Measurements from ENCODE around the gene MGAT1.

MGAT1 gene

GRCh38 chr5:180824630-180825476, 22.2 kb upstream of the MGAT1 start:
- H3K4me3 ChIP-seq (ENCODE audit: low read depth, low read length): no peak overlapping the region

DNA sequence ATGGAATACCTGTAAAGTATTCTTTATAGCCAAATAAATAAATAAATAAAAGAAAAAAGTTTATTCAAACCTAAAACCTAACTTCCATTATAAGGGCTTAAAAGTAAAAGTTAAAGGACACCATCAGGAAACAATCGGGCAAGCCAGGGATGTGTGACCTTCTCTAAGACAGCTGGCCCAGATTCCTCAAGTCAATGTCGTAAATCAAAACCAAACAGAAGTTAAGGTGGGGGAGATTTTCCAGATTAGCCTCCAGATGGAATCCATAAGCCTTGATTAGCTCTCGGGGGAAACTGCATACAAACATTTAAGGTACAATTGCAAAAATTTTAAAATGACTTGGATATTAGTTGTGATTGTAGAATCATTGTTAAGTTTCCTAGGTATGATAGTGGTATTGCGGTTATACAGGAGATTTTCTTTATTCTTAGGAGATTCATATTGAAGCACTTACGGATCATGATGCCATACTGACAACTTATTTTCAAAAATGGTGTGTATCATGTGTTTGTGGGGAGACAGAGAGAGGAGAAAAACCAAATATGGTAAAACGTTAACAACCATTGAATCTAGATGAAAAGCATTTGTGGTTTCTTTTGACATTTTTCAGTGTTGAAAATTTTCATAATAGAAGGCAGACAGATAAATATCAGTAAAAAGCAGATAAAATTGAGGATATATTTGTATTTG, 21.5 kb upstream of the MGAT1 start:
- no peak overlapping the region for H3K4me3 ChIP-seq (ENCODE audit: low read depth, low read length)

DNA sequence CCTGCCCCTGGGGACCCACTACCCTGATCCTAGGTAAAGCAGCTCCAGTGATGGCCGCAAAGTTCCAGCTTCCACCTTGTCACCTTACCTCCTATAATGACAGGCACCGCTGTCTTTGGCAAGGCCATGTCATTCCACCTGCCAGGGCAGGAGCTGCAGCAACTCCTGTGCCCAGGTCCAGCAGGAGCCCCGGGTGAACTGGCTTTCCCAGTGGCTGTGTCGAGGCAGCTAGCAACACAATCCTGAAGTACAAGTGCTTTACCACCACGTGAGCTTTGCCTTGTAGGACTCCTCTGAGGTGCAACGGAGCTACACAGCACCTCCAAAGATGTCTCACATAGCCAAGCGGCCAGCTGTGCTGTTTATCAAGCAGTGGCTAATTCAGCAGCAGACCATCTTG, 20.7 kb upstream of the MGAT1 start:
- H3K4me3 ChIP-seq (ENCODE audit: low read depth, low read length): no peak overlapping the region

- no peak overlapping the region for H3K4me3 ChIP-seq (ENCODE audit: low read depth, low read length)
These were observed 18.9 kb upstream of the MGAT1 start for GRCh38 chr5:180821538-180821937.

DNA sequence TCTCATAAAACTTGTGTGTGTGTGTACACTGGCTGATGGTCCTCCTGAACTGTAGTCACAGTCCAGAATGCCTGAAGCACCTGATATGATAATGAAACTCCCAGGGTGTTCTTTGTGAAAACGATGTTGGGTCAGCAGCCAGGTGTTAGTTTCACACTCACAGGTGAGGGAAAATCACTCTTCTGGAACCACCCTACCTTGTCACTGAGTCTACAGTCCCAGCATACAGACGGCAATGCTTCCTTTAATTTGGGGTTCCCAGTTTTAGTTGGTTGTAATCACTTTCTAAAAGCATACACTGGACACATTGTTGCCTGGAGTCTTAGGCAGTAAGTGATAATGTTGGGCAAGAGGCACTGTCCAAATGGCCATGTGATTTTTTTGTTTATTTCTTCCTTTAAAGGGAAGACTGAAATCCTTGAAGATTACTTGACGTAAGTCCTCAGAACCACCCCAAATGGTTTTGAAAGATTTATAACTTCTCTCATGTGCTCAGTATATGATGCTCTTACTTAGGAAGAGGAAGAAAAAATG, 18.2 kb upstream of the MGAT1 start:
- no peak overlapping the region for H3K4me3 ChIP-seq (ENCODE audit: low read depth, low read length)

DNA sequence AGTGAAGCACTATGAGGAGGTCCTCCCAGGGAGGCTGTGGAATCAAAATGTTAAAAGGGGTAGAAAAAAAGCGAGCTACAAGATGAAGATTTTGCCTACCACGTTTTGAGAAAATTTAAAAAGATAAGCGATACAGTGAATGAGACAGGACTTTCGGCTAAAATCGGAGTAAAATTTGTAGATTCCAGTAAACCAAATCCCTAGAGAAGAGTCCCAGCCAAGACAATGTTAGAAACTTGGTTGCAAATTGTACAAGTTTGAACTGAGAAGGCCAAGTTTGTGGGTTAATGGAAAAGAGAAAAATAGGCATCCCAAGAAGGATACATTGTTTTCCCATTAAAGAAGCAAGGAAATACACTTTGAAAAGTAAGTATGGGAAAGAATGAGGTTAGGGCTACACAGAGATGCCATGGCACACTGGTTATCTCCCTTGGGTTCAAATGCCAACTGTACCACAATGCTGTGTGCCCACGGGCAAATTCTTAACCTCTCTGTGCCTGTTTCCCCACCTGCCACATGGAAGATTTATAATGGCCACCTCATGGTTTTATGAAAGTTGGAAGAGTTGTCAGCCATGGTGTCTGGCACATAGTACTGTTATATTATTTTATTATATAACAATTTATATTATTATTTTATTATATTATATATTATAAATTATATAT, 16.2 kb upstream of the MGAT1 start:
- H3K4me3 ChIP-seq (ENCODE audit: low read depth, low read length): no peak overlapping the region

DNA sequence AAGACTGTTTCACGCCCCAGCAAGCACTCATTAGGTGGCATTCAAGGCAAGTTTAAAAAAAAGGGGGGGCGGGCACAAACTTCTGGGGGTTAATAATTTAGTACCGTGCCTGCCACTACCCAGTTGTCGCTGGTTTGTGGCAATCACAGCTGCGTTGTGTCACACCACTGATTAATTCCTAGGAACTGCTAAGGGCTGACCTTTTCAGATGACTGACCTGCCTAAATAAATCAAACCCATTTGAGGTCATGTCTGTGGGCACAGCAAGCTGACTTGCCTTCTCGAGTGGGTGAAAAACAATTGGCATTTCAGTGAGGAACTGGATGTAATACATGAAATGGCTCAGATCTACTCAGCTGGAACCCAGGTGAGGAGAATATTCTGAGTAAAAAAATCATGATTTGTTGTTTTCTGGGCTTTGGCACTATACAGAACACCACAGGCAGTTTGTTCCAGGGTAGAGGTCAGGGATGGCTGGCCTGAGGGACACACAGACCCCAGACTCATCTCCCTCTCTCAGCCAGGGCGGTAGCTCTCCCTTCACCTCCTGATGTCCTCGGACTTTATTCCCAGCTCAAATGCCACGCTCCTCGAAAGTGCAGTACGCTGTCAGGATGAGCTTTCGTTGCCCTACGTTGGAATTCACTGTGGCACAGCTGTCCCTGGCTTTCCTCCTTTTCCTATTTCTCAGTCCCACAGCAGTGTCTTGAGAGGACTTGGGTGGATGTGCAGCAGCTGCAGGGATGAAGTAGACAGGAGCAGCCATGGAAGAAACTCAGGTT, 15.5 kb upstream of the MGAT1 start:
- H3K4me3 ChIP-seq (ENCODE audit: low read depth, low read length): no peak overlapping the region

DNA sequence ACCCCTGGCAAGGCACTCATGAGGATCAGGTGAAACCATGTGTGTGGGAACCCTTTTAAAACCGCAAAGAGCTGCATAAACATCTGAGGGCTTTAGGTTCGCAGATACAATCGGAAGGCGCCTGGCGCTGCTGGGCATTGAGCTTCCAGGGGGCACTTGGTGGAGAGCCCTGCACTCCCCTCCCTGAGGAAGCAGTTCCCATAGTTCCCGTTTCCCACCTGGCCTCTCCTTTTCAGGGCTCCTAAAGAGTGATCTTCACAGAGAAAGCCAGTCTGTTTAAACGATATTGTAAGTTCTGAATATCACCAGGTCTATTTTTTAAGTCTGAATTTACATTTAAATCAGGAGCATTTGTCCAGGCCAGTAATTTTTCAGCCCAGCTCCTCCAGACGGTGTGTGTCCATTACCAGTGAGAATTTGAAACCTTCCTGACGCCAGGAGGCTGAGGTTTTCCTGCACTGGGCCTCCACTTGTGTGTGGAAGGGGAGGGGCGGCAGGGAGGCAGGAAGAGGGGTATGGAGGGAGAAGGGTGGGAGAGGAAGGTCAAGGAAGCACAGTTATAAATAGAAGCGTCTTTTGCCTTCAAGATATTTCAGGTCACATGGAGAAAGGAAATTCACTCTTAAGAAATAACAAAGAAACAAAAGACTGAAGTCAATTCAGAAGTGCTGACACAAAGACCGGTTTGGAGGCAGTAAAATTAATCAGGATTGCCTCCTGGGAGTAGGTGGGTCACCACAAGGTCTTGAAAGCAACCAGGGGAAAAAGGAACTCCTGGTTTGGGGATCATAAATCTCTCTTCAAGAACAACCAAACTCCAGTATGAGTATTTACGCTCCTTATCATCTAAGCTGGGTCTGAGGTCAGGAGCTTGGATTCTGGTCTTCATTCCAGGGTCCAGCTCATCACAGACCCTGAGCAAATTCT, 14.3 kb upstream of the MGAT1 start:
- no peak overlapping the region for H3K4me3 ChIP-seq (ENCODE audit: low read depth, low read length)

DNA sequence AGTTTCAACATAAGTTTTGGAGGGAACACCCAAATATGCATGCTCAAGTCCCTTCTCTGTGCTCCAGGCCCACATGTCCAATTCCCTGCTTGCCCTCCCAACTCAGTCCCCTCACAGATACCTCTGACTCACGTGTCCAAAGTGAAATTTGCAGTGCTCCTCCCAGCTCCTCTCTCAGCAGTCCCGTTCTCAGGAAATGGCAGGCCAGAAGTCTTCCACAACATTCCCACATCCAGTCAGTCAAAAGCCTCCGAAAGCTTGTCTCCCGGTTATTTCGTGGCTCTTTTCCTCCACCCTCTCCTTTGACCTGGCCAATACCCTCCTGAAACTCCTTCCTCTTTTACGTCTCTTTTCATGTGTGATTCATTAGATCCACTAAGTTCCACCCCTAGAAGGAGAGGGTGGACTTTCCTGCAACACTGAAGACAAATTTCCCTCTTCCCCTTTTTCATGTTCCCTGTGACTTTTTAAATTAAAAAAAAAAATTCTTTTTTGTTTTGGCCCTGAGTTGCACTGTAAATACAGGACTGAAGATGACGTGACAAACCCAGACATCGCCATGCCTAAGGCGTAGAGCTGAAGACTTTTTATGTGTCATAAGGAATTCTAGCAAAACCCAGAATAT, 12.8 kb upstream of the MGAT1 start:
- no peak overlapping the region for H3K4me3 ChIP-seq (ENCODE audit: low read depth, low read length)

DNA sequence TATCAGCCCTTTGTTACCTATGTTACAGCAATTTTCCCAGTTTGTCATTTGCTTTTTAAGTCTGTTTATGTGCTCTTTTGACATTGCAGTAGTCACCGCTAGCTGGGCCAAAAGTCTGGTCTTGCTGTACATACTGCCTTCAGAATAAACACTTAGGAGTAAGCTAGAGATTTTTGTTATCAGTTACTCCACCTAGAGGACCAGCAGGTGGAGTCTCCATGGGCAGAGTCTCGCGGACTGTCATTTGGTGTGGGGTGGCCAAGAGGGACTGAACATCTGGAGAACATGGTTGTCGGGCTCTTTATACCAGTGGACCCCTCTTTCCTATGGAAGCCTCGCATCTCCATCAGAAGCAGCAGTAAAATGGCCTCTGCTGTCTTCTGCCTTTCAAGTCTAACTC, 10.8 kb upstream of the MGAT1 start:
- no peak overlapping the region for H3K4me3 ChIP-seq (ENCODE audit: low read depth, low read length)

DNA sequence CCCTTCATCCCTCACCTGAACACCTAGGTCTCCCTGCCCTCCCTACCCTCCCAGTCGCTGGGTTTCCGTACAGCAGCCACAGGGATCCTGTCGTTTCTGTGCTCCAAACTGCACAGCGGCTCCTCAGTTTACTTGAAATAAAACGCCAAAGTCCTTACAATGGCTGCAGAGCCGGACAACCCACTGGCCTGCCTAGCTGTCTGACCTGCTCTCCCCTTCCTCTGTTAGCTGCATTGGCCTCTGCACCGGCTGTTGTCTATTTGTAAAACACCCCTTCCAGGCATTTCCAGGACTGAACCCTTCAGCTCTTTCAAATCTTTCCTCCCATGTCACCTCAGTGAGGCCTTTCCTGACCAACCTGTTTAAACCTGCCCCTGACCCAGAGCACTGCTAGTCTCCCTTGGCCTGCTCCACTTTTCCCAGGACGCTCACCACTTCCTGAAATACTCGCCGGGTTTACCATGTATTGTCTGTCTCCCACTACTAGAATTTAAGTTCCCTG, 9.1 kb upstream of the MGAT1 start:
- no peak overlapping the region for H3K4me3 ChIP-seq (ENCODE audit: low read depth, low read length)

GRCh38 chr5:180810959-180811622, 8.5 kb upstream of the MGAT1 start:
- peak overlapping the region; percentile 82 for H3K4me3 ChIP-seq (ENCODE audit: low read depth, low read length)

DNA sequence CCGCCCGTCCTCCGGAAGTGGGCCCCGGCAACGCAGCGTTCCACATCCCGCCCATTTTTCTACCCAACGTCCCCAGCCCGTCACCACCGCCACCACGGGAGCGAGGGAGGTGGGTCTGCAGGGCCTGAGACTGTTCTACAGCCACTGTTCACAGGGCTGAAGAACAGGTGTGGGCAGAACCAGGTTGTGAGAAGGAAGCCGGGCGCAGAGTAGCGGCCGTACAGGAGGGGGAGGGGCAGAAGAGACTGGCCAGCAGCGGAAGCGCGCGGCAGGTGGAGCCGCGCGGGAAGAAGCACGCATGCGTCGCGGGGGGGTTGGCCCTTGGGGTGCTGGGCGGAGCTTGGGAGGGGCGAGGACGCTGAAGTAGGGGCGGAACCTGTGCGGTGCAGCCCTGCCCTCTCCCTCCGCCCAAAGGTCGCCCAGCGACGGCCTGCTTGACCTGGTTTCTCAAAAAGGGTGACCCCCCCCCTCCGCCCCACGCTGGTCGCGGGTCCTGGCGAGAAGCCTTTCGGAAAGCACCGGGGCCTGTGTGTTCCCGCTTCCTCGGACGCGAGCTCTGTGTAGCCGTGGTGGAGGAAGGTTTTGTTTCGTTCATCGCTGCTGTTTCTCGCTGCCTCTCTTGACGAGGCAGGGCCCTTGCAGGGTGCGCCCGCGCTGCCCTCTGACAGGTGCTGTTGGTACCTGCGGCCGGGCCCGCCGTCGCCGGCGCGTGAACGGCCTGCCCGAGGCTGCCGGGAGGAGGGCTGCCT, 7.8 kb upstream of the MGAT1 start:
- H3K4me3 ChIP-seq (ENCODE audit: low read depth, low read length): peak overlapping the region; percentile 82

GRCh38 chr5:180809403-180810209, 7.0 kb upstream of the MGAT1 start:
- H3K4me3 ChIP-seq (ENCODE audit: low read depth, low read length): peak overlapping the region; percentile 82

GRCh38 chr5:180808461-180809000, 5.9 kb upstream of the MGAT1 start:
- no peak overlapping the region for H3K4me3 ChIP-seq (ENCODE audit: low read depth, low read length)

GRCh38 chr5:180807654-180808414, 5.2 kb upstream of the MGAT1 start:
- no peak overlapping the region for H3K4me3 ChIP-seq (ENCODE audit: low read depth, low read length)

Data from iPS-11a (cell line).